ENCODE results near the gene STKLD1.

GRCh38 chr9:133348718-133349573 is 27.2 kb upstream of the STKLD1 start:
- TF ChIP-seq EZH2 (IDR thresholded peaks at IDR 0.05; ENCODE audit: low read depth) = no peak
- TF ChIP-seq, protein P1, sequence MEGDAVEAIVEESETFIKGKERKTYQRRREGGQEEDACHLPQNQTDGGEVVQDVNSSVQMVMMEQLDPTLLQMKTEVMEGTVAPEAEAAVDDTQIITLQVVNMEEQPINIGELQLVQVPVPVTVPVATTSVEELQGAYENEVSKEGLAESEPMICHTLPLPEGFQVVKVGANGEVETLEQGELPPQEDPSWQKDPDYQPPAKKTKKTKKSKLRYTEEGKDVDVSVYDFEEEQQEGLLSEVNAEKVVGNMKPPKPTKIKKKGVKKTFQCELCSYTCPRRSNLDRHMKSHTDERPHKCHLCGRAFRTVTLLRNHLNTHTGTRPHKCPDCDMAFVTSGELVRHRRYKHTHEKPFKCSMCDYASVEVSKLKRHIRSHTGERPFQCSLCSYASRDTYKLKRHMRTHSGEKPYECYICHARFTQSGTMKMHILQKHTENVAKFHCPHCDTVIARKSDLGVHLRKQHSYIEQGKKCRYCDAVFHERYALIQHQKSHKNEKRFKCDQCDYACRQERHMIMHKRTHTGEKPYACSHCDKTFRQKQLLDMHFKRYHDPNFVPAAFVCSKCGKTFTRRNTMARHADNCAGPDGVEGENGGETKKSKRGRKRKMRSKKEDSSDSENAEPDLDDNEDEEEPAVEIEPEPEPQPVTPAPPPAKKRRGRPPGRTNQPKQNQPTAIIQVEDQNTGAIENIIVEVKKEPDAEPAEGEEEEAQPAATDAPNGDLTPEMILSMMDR (conservative IDR thresholded peaks at IDR 0.05) = no peak

Data from PC-9 (cell line).